ENCODE data around the gene TRAF1. TPM values are rescaled to one million over a fixed set of nuclear protein-coding genes. Genes with fewer than 3 reads are reported as not detected.

TRAF1 gene
- total and polyA plus RNA-seq, 4 donors: 0.38 to 2.6 (median 0.71) TPM

- peaks cover 0 to 15% (median 5%) of the 10 kb centered on the region in 4 donors for H3K36me3 ChIP-seq (ENCODE audit: control insufficient read depth in 4 of 4, insufficient read depth in 3 of 4, low read depth in 1 of 4, low read length in 3 of 4)
- H3K4me1 ChIP-seq (ENCODE audit: control insufficient read depth in 4 of 4, insufficient read depth in 4 of 4, low read length in 3 of 4): peaks cover 0 to 4% (median 0%) of the 10 kb centered on the region in 4 donors
- no peaks in the 10 kb centered on the region for H3K27me3 ChIP-seq (ENCODE audit: control insufficient read depth in 4 of 4, insufficient read depth in 4 of 4, low read length in 3 of 4)
- H3K9ac ChIP-seq (ENCODE audit: low read depth in 1 of 2, low read length in 2 of 2): no peak overlapping the region
- H3K4me3 ChIP-seq (ENCODE audit: low read depth in 1 of 3, low read length in 3 of 3): no peak overlapping the region
- no peaks in the 10 kb centered on the region for H3K9me3 ChIP-seq (ENCODE audit: control insufficient read depth in 4 of 4, low read length in 3 of 4)
- no peak overlapping the region for H3K27ac ChIP-seq (ENCODE audit: low read depth in 1 of 2, low read length in 2 of 2)
- TF ChIP-seq FOXA1 (IDR thresholded peaks at IDR 0.05): no peak
- no peak for TF ChIP-seq YY1 (IDR thresholded peaks at IDR 0.05)
- TF ChIP-seq REST (IDR thresholded peaks at IDR 0.05): no peak
- no peak for TF ChIP-seq RXRA (IDR thresholded peaks at IDR 0.05)
- TF ChIP-seq JUND (IDR thresholded peaks at IDR 0.05): no peak
- no peak for TF ChIP-seq EGR1 (IDR thresholded peaks at IDR 0.05; ENCODE audit: low read depth in 2 of 2)
- no peak for DNase-seq (ENCODE audit: low spot score)
- WGBS: 66% methylated on average over 4 of the region's 4 CpGs
Observed at GRCh38 chr9:120856700-120857099, 69.9 kb downstream of the TRAF1 start.

GRCh38 chr9:120855827-120856670 lies 70.5 kb downstream of the TRAF1 start:
- WGBS: 97% methylated on average over 7 of the region's 7 CpGs
- H3K27ac ChIP-seq (ENCODE audit: low read depth in 1 of 2, low read length in 2 of 2): no peak overlapping the region
- H3K36me3 ChIP-seq (ENCODE audit: control insufficient read depth in 4 of 4, insufficient read depth in 3 of 4, low read depth in 1 of 4, low read length in 3 of 4): peaks cover 0 to 18% (median 5%) of the 10 kb centered on the region in 4 donors
- no peaks in the 10 kb centered on the region for H3K9me3 ChIP-seq (ENCODE audit: control insufficient read depth in 4 of 4, low read length in 3 of 4)
- DNase-seq (ENCODE audit: low spot score): no peak
- no peaks in the 10 kb centered on the region for H3K27me3 ChIP-seq (ENCODE audit: control insufficient read depth in 4 of 4, insufficient read depth in 4 of 4, low read length in 3 of 4)
- H3K4me3 ChIP-seq (ENCODE audit: low read depth in 1 of 3, low read length in 3 of 3): no peak overlapping the region
- H3K4me1 ChIP-seq (ENCODE audit: control insufficient read depth in 4 of 4, insufficient read depth in 4 of 4, low read length in 3 of 4): peaks cover 0 to 4% (median 0%) of the 10 kb centered on the region in 4 donors
- no peak overlapping the region for H3K9ac ChIP-seq (ENCODE audit: low read depth in 1 of 2, low read length in 2 of 2)
- no peak for TF ChIP-seq RAD21 (IDR thresholded peaks at IDR 0.05)
- TF ChIP-seq YY1 (IDR thresholded peaks at IDR 0.05): no peak
- no peak for TF ChIP-seq TAF1 (conservative IDR thresholded peaks at IDR 0.05)
- TF ChIP-seq ZBTB33 (IDR thresholded peaks at IDR 0.05): no peak
- TF ChIP-seq RXRA (IDR thresholded peaks at IDR 0.05): no peak
- TF ChIP-seq CTCF (IDR thresholded peaks at IDR 0.05; ENCODE audit: low read depth, low read length, missing input control): no peak
- no peak for TF ChIP-seq MAX (IDR thresholded peaks at IDR 0.05)
- no peak for TF ChIP-seq FOXA2 (IDR thresholded peaks at IDR 0.05)

Measured in liver (tissue), 9 donors.